ENCODE measurements around the gene SDSL. TPM values are rescaled to one million over a fixed set of nuclear protein-coding genes. Genes with fewer than 3 reads are reported as not detected.

The SDSL gene
- total RNA-seq, 1 experiment from 2014 or later = 0.46 TPM

- no peak overlapping the region for H3K23ac ChIP-seq (ENCODE audit: insufficient read length, low read depth, low read length)
- H3K79me1 ChIP-seq (ENCODE audit: insufficient read depth, low read depth, low read length, poor library complexity, severe bottlenecking) = no peaks in the 10 kb centered on the region
- Mint-ChIP-seq H3K9me3 (no peaks in the 10 kb centered on the region), H3K4me3 (no peak overlapping the region), H3K36me3 (ENCODE audit: insufficient read depth in 1 of 3, low read depth in 3 of 3) (no peaks in the 10 kb centered on the region), H3K27ac (no peak overlapping the region), H3K4me1 (peaks cover 7 to 13% of the 10 kb centered on the region in 2 experiments), H3K27me3 (ENCODE audit: low read depth) (peaks cover 9% of the 10 kb centered on the region)
- H3K14ac ChIP-seq (ENCODE audit: insufficient read depth, low read length) = no peak overlapping the region
- no peak overlapping the region for H3K4me2 ChIP-seq (ENCODE audit: insufficient read depth, insufficient read length, low read length)
- H3K79me2 ChIP-seq (ENCODE audit: insufficient read depth, low read length) = no peaks in the 10 kb centered on the region
- TF ChIP-seq CTCF (conservative IDR thresholded peaks at IDR 0.05) = no peak
- no peak overlapping the region for H2BK120ac ChIP-seq (ENCODE audit: low read depth, low read length, poor library complexity, severe bottlenecking)
- no peak overlapping the region for H2BK12ac ChIP-seq (ENCODE audit: insufficient read length, low read depth, low read length)
- H3K27me3 ChIP-seq (ENCODE audit: insufficient read depth, low read length) = no peaks in the 10 kb centered on the region
- H3K9ac ChIP-seq (ENCODE audit: extremely low read depth, insufficient read length, low read length) = no peak overlapping the region
- no peak overlapping the region for H2AK5ac ChIP-seq (ENCODE audit: insufficient read length, low read length)
- H3K4me1 ChIP-seq (ENCODE audit: insufficient read depth, low read length) = no peaks in the 10 kb centered on the region
- H2BK20ac ChIP-seq (ENCODE audit: low read depth, low read length, poor library complexity, severe bottlenecking) = no peak overlapping the region
- no peak overlapping the region for H2BK15ac ChIP-seq (ENCODE audit: low read depth, low read length)
- no peak overlapping the region for H2AFZ ChIP-seq (ENCODE audit: low read length)
- H4K8ac ChIP-seq (replicated peaks; ENCODE audit: insufficient read length, low read depth, low read length) = no peak overlapping the region
- H3K27ac ChIP-seq (ENCODE audit: insufficient read length, low read depth, low read length) = no peak overlapping the region
- no peak overlapping the region for H3K18ac ChIP-seq (ENCODE audit: insufficient read length, low read depth, low read length)
- H3T11ph ChIP-seq (ENCODE audit: low read length) = no peak overlapping the region
- no peak overlapping the region for H3K4ac ChIP-seq (ENCODE audit: low read depth, low read length)
- H4K91ac ChIP-seq (ENCODE audit: insufficient read length, low read depth, low read length) = no peak overlapping the region
- H3K56ac ChIP-seq (ENCODE audit: insufficient read length, low read depth, low read length) = no peak overlapping the region
- H4K20me1 ChIP-seq (ENCODE audit: control insufficient read depth, insufficient read depth, insufficient read length) = no peaks in the 10 kb centered on the region
- no peak for DNase-seq
- H3K9me3 ChIP-seq (ENCODE audit: control insufficient read depth, low read depth, low read length) = no peaks in the 10 kb centered on the region
- no peak overlapping the region for H2BK5ac ChIP-seq (ENCODE audit: insufficient read length, low read length)
- no peak overlapping the region for H4K5ac ChIP-seq (ENCODE audit: insufficient read length, low read depth, low read length)
- no peaks in the 10 kb centered on the region for H3K23me2 ChIP-seq (ENCODE audit: insufficient read length, low read depth, low read length, poor library complexity, severe bottlenecking)
Measured at GRCh38 chr12:113396200-113396599, 26.0 kb upstream of the SDSL start.
